Suprapubic skin (tissue), 4 donors: Measurements from ENCODE around the gene HEPACAM2.

ENCODE experiments used
- POLR2A ChIP-seq, 2 donors: fragments of 450-650 bp; IDR thresholded peaks; one replicate each; pipeline ENCODE4 v1.6.1; 2017; ENCODE audit warnings: antibody characterized with exemption in 2 of 2, mild to moderate bottlenecking in 2 of 2, moderate library complexity in 2 of 2
- POLR2AphosphoS5 ChIP-seq, 3 donors: sonication (generic); formaldehyde crosslinking; IDR thresholded peaks; one replicate each; pipeline ENCODE4 v1.6.1; 2017; ENCODE audit warnings: antibody characterized with exemption in 3 of 3
- TF ChIP-seq, protein P1 (sequence below), 2 donors: fragments of 200-600 bp in 1 of 2; fragments of 450-650 bp in 1 of 2; sonication (generic) in 1 of 2; IDR thresholded peaks; one replicate each; pipeline ENCODE4 v1.5.1; 2016 to 2019; ENCODE audit warnings: antibody characterized with exemption in 2 of 2, mild to moderate bottlenecking in 1 of 2, moderate library complexity in 1 of 2

DNA sequence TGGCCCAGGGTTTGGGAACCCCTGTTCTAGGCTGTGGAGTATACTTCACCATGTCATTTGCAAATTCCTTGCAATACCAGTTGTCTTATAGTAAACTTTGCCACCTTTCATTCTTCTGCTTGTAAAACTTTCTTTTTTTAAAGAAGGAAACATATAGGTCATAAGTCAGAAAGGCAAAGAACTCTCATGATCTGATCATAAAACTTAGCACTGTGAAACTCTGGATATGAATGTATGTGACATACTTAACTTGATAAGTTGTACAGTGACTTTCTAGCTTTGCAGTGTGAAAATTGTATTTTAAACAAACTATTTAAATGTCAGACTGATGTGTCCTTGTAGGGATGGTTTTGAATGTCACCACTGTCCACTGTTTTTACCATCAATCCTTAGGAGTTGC lies 47.1 kb downstream of the HEPACAM2 start:
- TF ChIP-seq, protein P1, sequence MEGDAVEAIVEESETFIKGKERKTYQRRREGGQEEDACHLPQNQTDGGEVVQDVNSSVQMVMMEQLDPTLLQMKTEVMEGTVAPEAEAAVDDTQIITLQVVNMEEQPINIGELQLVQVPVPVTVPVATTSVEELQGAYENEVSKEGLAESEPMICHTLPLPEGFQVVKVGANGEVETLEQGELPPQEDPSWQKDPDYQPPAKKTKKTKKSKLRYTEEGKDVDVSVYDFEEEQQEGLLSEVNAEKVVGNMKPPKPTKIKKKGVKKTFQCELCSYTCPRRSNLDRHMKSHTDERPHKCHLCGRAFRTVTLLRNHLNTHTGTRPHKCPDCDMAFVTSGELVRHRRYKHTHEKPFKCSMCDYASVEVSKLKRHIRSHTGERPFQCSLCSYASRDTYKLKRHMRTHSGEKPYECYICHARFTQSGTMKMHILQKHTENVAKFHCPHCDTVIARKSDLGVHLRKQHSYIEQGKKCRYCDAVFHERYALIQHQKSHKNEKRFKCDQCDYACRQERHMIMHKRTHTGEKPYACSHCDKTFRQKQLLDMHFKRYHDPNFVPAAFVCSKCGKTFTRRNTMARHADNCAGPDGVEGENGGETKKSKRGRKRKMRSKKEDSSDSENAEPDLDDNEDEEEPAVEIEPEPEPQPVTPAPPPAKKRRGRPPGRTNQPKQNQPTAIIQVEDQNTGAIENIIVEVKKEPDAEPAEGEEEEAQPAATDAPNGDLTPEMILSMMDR (IDR thresholded peaks at IDR 0.05): no peak
- TF ChIP-seq POLR2A (IDR thresholded peaks at IDR 0.05): no peak
- no peak for TF ChIP-seq POLR2AphosphoS5 (IDR thresholded peaks at IDR 0.05)
